Measurements from ENCODE around the gene TPPP. TPM values are rescaled to one million over a fixed set of nuclear protein-coding genes. Genes with fewer than 3 reads are reported as not detected.

The TPPP gene
- total and polyA plus RNA-seq, 2 donors: 0.24 to 0.64 TPM

- no peak for DNase-seq (ENCODE audit: low read depth in 6 of 9, low spot score in 9 of 9)
These were observed 83.0 kb downstream of the TPPP start for GRCh38 chr5:610011-610743.

More at GRCh38 chr5:610011-610743, 83.0 kb downstream of the TPPP start:
- no peaks in the 10 kb centered on the region for H3K36me3 ChIP-seq (ENCODE audit: control insufficient read depth in 2 of 2, insufficient read depth in 2 of 2, low read length in 1 of 2)
- H3K9me3 ChIP-seq (ENCODE audit: control insufficient read depth in 2 of 2, insufficient read depth in 1 of 2, low read length in 1 of 2): peaks cover 0 to 7% of the 10 kb centered on the region in 2 donors
- peaks cover 0 to 5% of the 10 kb centered on the region in 2 donors for H3K27me3 ChIP-seq (ENCODE audit: control insufficient read depth in 2 of 2, insufficient read depth in 1 of 2, low read length in 1 of 2)
- 96% methylated on average over 9 of the region's 9 CpGs for WGBS
- H3K4me3 ChIP-seq (ENCODE audit: low read length in 2 of 2): no peak overlapping the region
- no peak overlapping the region for H3K27ac ChIP-seq (ENCODE audit: low read depth in 1 of 2, low read length in 1 of 2)
- H3K4me1 ChIP-seq (ENCODE audit: control insufficient read depth in 2 of 2, insufficient read depth in 2 of 2, low read length in 2 of 2): peaks cover 12 to 15% of the 10 kb centered on the region in 2 donors

Other genes starting within 250 kb of the TPPP start
- 1.3 TPM for gene SLC9A3, start 168.9 kb downstream of the TPPP start, total RNA-seq
- 1.9 TPM for gene SLC9A3, start 168.9 kb downstream of the TPPP start, polyA plus RNA-seq
- gene CEP72, start 81.0 kb downstream of the TPPP start, total RNA-seq: 6.0 TPM
- gene CEP72, start 81.0 kb downstream of the TPPP start, polyA plus RNA-seq: 5.0 TPM
- gene ZDHHC11B, start 91.4 kb upstream of the TPPP start, total RNA-seq: 0.71 TPM
- gene ZDHHC11B, start 91.4 kb upstream of the TPPP start, polyA plus RNA-seq: 2.2 TPM
- gene ZDHHC11, start 157.6 kb upstream of the TPPP start, total RNA-seq: 1.1 TPM
- 9.6 TPM for gene ZDHHC11, start 157.6 kb upstream of the TPPP start, polyA plus RNA-seq
- gene BRD9, start 199.4 kb upstream of the TPPP start, total RNA-seq: 39.3 TPM
- gene BRD9, start 199.4 kb upstream of the TPPP start, polyA plus RNA-seq: 54.8 TPM
- gene TRIP13, start 199.5 kb upstream of the TPPP start, total RNA-seq: 12.9 TPM
- 2.1 TPM for gene TRIP13, start 199.5 kb upstream of the TPPP start, polyA plus RNA-seq